ENCODE measurements around the gene VPS13C. TPM values are rescaled to one million over a fixed set of nuclear protein-coding genes. Genes with fewer than 3 reads are reported as not detected.

The VPS13C gene
- total and polyA plus RNA-seq, 10 donors, result 32.9 to 194 (median 147) TPM

GRCh38 chr15:61831505-61831921 lies 228.7 kb downstream of the VPS13C start:
- H3K4me1 ChIP-seq, result peaks cover 0 to 24% (median 7%) of the 10 kb centered on the region in 6 donors
- peaks cover 0 to 25% (median 6%) of the 10 kb centered on the region in 7 donors for H3K27me3 ChIP-seq (replicated peaks in 1 of 7)
- no peaks in the 10 kb centered on the region for H3K9me3 ChIP-seq
- TF ChIP-seq CTCF (IDR thresholded peaks at IDR 0.05 in 8 of 11, conservative IDR thresholded peaks at IDR 0.05 in 3 of 11) (no peak), POLR2AphosphoS5 (IDR thresholded peaks at IDR 0.05) (no peak), POLR2A (IDR thresholded peaks at IDR 0.05) (no peak)
- no peaks in the 10 kb centered on the region for H3K36me3 ChIP-seq
- WGBS, 5 donors, result 56 to 78% (median 62%) methylated on average over 10 of the region's 10 CpGs
- intact Hi-C loops (cut with DNase I; ENCODE audit: low total_unique reads), result loop anchor here (10.0 kb wide), 2 partner anchors 917 to 1247 kb away; no protein-coding TSS in a partner anchor
- H3K27ac ChIP-seq, result no peak overlapping the region
- no peak for DNase-seq
- no peak overlapping the region for H3K4me3 ChIP-seq

- DNase-seq, result no peak
- no peaks in the 10 kb centered on the region for H3K36me3 ChIP-seq
- peaks cover 0 to 25% (median 6%) of the 10 kb centered on the region in 7 donors for H3K27me3 ChIP-seq (replicated peaks in 1 of 7)
- no peak overlapping the region for H3K4me3 ChIP-seq
- H3K4me1 ChIP-seq, result peaks cover 0 to 24% (median 7%) of the 10 kb centered on the region in 6 donors
- no peak overlapping the region for H3K27ac ChIP-seq
- 40 to 67% (median 54%) methylated on average over 11 to 12 of the region's 12 CpGs for WGBS, 5 donors
- intact Hi-C loops (cut with DNase I; ENCODE audit: low total_unique reads), result loop anchor here (10.0 kb wide), 2 partner anchors 916 to 1246 kb away; no protein-coding TSS in a partner anchor
- H3K9me3 ChIP-seq, result no peaks in the 10 kb centered on the region
- TF ChIP-seq CTCF (IDR thresholded peaks at IDR 0.05 in 8 of 11, conservative IDR thresholded peaks at IDR 0.05 in 3 of 11) (no peak), POLR2A (IDR thresholded peaks at IDR 0.05) (no peak), POLR2AphosphoS5 (IDR thresholded peaks at IDR 0.05) (no peak)
These were observed 229.5 kb downstream of the VPS13C start for GRCh38 chr15:61830536-61831330.

GRCh38 chr15:61829514-61829889 lies 230.7 kb downstream of the VPS13C start:
- DNase-seq, result no peak
- Histone ChIP-seq H3K4me1 (peaks cover 0 to 14% (median 1%) of the 10 kb centered on the region in 6 donors), H3K27ac (no peak overlapping the region), H3K4me3 (no peak overlapping the region), H3K9me3 (no peaks in the 10 kb centered on the region), H3K36me3 (no peaks in the 10 kb centered on the region), H3K27me3 (replicated peaks in 1 of 7) (peaks cover 0 to 15% (median 0%) of the 10 kb centered on the region in 7 donors)
- 91 to 98% (median 93%) methylated on average over 6 to 7 of the region's 7 CpGs for WGBS, 5 donors
- intact Hi-C loops (cut with DNase I; ENCODE audit: low total_unique reads), result no loop called here
- no peak for TF ChIP-seq POLR2AphosphoS5 (IDR thresholded peaks at IDR 0.05)

- Histone ChIP-seq H3K27ac (no peak overlapping the region), H3K27me3 (replicated peaks in 1 of 7) (peaks cover 0 to 13% (median 0%) of the 10 kb centered on the region in 7 donors), H3K9me3 (no peaks in the 10 kb centered on the region), H3K36me3 (no peaks in the 10 kb centered on the region), H3K4me3 (no peak overlapping the region), H3K4me1 (peaks cover 0 to 9% (median 0%) of the 10 kb centered on the region in 6 donors)
- intact Hi-C loops (cut with DNase I; ENCODE audit: low total_unique reads), result no loop called here
- no peak for DNase-seq
- WGBS, 5 donors, result 87 to 97% (median 91%) methylated on average over 6 of the region's 6 CpGs
- TF ChIP-seq POLR2A (IDR thresholded peaks at IDR 0.05), result no peak
- TF ChIP-seq CTCF (IDR thresholded peaks at IDR 0.05 in 8 of 11, conservative IDR thresholded peaks at IDR 0.05 in 3 of 11), result no peak
- no peak for TF ChIP-seq POLR2AphosphoS5 (IDR thresholded peaks at IDR 0.05)
These were observed 231.3 kb downstream of the VPS13C start for GRCh38 chr15:61828860-61829513.

Data from spleen (tissue), 11 donors.